Adrenal gland (tissue), 12 donors: ENCODE results near the gene GPLD1. TPM values are rescaled to one million over a fixed set of nuclear protein-coding genes. Genes with fewer than 3 reads are reported as not detected.

Experiments
- DNase-seq, 7 donors: peaks; one replicate each; pipeline ENCODE4 v3.0.0-alpha.2; 2019 to 2020
- H3K27ac ChIP-seq, 5 donors: fragments of 200-600 bp; sonication (generic) in 4 of 5; 1 replicate in 3 of 5; 2 replicates in 2 of 5; pipeline versions ENCODE4 v1.5.1 to v1.8.0; 2016 to 2020; ENCODE audit warnings: mild to moderate bottlenecking in 1 of 5
- H3K27me3 ChIP-seq: fragments of 200-600 bp; 2 replicates; pipeline ENCODE4 v1.8.0; 2021
- H3K36me3 ChIP-seq, 2 donors: fragments of 200-600 bp; replicated peaks in 1 of 2; 1 replicate in 1 of 2; 2 replicates in 1 of 2; pipeline versions ENCODE4 v1.5.1 to v1.8.0; 2018 to 2022
- H3K4me1 ChIP-seq, 2 donors: fragments of 200-600 bp; replicated peaks in 1 of 2; 1 replicate in 1 of 2; 2 replicates in 1 of 2; pipeline versions ENCODE4 v1.5.1 to v1.8.0; 2018 to 2021
- H3K4me3 ChIP-seq, 4 donors: fragments of 200-600 bp; sonication (generic) in 3 of 4; one replicate each; pipeline ENCODE4 v1.5.1; 2016 to 2018
- H3K9me3 ChIP-seq, 3 donors: fragments of 200-600 bp; sonication (generic) in 1 of 3; replicated peaks in 1 of 3; 1 replicate in 2 of 3; 2 replicates in 1 of 3; pipeline versions ENCODE4 v1.5.1 to v1.8.0; 2016 to 2021
- CTCF ChIP-seq, 6 experiments: fragments of 450-650 bp in 4 of 6; fragments of 200-600 bp in 2 of 6; sonication (generic) in 1 of 6; IDR thresholded peaks; 1 replicate in 5 of 6; 2 replicates in 1 of 6; pipeline versions ENCODE4 v1.5.1 to v1.8.0; 2016 to 2021; ENCODE audit warnings: antibody characterized with exemption in 6 of 6, mild to moderate bottlenecking in 2 of 6, moderate library complexity in 1 of 6
- POLR2A ChIP-seq, 2 donors: fragments of 450-650 bp; IDR thresholded peaks; one replicate each; pipeline ENCODE4 v1.6.1; 2017; ENCODE audit warnings: antibody characterized with exemption in 2 of 2, mild to moderate bottlenecking in 2 of 2, moderate library complexity in 1 of 2
- WGBS, 4 donors: extraction: QIAGEN DNeasy Blood & Tissue Kit in 2 of 4; methylation state at CpG; one replicate each; pipeline versions ENCODE4 v1.1.5 to v1.1.7; 2013 to 2017; 5-methylcytosine and 5-hydroxymethylcytosine counted together
- intact Hi-C, 2 donors: fragments of 100-400 bp; cut with DNase I; formaldehyde crosslinking; loops; one replicate each; pipeline versions ENCODE4 v1.14.1 to v1.15.0; 2022 to 2023
- polyA plus RNA-seq, 3 donors: library from polyadenylated mRNA; stranded (reverse); fragments of 200-250 nt in 2 of 3; fragments of 350-450 nt in 1 of 3; fragmentation: Illumina TruSeq in 1 of 3; extraction: RNeasy Lipid Tissue Mini Kit (QIAGEN cat#74804) in 1 of 3; gene quantifications; one replicate each; pipeline ENCODE4 v1.2.3, GENCODE V29; 2013 to 2014
- total RNA-seq, 9 donors: library from RNA; depleted of rRNA in 4 of 9; stranded (reverse); fragments of >200 nt in 4 of 9; fragments of 120-200 nt in 1 of 9; fragmentation: NEBNext Ultra II Directional in 1 of 9; extraction: Animal tissue kit (Norgen Biotek cat#: 25700) in 1 of 9; gene quantifications; one replicate each; pipeline versions ENCODE4 v1.1.0 to v1.2.4, GENCODE V29; 2013 to 2023
- donor health status: healthy with polysubstance abuse.
- donor health status: Bipolar disorder and iron deficiency.
- donor health status: DM: yes; HTN: yes; CAD: no.
- donor health status: DM: no; HTN: no; CAD: no.
- donor health status: DM: no; HTN: no; CAD: no.
- donor health status: DM: yes; HTN: yes; CAD: no.

The GPLD1 gene
- total and polyA plus RNA-seq, 12 donors = 0.34 to 1.8 (median 0.98) TPM

GRCh38 chr6:24477070-24477469, 12.3 kb downstream of the GPLD1 start:
- no peak overlapping the region for H3K4me3 ChIP-seq
- TF ChIP-seq CTCF (IDR thresholded peaks at IDR 0.05) = no peak
- no peaks in the 10 kb centered on the region for H3K27me3 ChIP-seq
- no peaks in the 10 kb centered on the region for H3K36me3 ChIP-seq
- intact Hi-C loops = no loop called here
- 83 to 100% (median 90%) methylated on average over 1 of the region's 1 CpG for WGBS, 4 donors
- H3K4me1 ChIP-seq = no peaks in the 10 kb centered on the region
- DNase-seq = no peak
- no peaks in the 10 kb centered on the region for H3K9me3 ChIP-seq
- no peak overlapping the region for H3K27ac ChIP-seq

GRCh38 chr6:24476631-24477030, 12.7 kb downstream of the GPLD1 start:
- Histone ChIP-seq H3K9me3 (no peaks in the 10 kb centered on the region), H3K4me3 (no peak overlapping the region), H3K4me1 (no peaks in the 10 kb centered on the region), H3K36me3 (no peaks in the 10 kb centered on the region), H3K27ac (no peak overlapping the region), H3K27me3 (no peaks in the 10 kb centered on the region)
- WGBS, 4 donors = 89 to 90% (median 90%) methylated on average over 6 of the region's 6 CpGs
- intact Hi-C loops = no loop called here
- TF ChIP-seq POLR2A (IDR thresholded peaks at IDR 0.05) (no peak), CTCF (IDR thresholded peaks at IDR 0.05) (no peak)
- no peak for DNase-seq

- H3K27me3 ChIP-seq = no peaks in the 10 kb centered on the region
- H3K27ac ChIP-seq = no peak overlapping the region
These were observed 17.2 kb downstream of the GPLD1 start for GRCh38 chr6:24472181-24472580.

GRCh38 chr6:24469811-24470210, 19.6 kb downstream of the GPLD1 start:
- no peaks in the 10 kb centered on the region for H3K27me3 ChIP-seq
- no peaks in the 10 kb centered on the region for H3K9me3 ChIP-seq
- TF ChIP-seq CTCF (IDR thresholded peaks at IDR 0.05) = no peak
- TF ChIP-seq POLR2A (IDR thresholded peaks at IDR 0.05) = no peak
- intact Hi-C loops = no loop called here
- 89 to 91% (median 90%) methylated on average over 7 of the region's 7 CpGs for WGBS, 4 donors
- no peaks in the 10 kb centered on the region for H3K36me3 ChIP-seq
- no peak overlapping the region for H3K4me3 ChIP-seq
- no peak overlapping the region for H3K27ac ChIP-seq
- H3K4me1 ChIP-seq = no peaks in the 10 kb centered on the region
- DNase-seq = no peak

More at GRCh38 chr6:24472181-24472580, 17.2 kb downstream of the GPLD1 start:
- TF ChIP-seq POLR2A (IDR thresholded peaks at IDR 0.05) = no peak
- TF ChIP-seq CTCF (IDR thresholded peaks at IDR 0.05) = no peak
- Histone ChIP-seq H3K4me1 (no peaks in the 10 kb centered on the region), H3K36me3 (no peaks in the 10 kb centered on the region), H3K4me3 (no peak overlapping the region), H3K9me3 (no peaks in the 10 kb centered on the region)
- no peak for DNase-seq
- intact Hi-C loops = no loop called here
